Mesenchymal stem cell (in vitro differentiated cells and primary cell): ENCODE measurements around the gene NDE1.
"Not testable (repeated sequence)": the region's sequence is repeated elsewhere in the genome, so short reads cannot be mapped to it uniquely, and the experiment has no call there.

Experiments
- DNase-seq: peaks from one replicate; pipeline ENCODE4 v3.0.0-alpha.2; 2013
- H2AFZ ChIP-seq: one replicate; pipeline ENCODE4 v1.6.1; 2013; ENCODE audit warnings: low read depth, mild to moderate bottlenecking, control low read depth, inconsistent platforms, low read length, moderate library complexity
- H2AK5ac ChIP-seq: 2 replicates; pipeline ENCODE4 v1.6.1; 2013; ENCODE audit warnings: low read length, moderate library complexity, mild to moderate bottlenecking, inconsistent platforms; ENCODE audit not compliant: severe bottlenecking
- H2BK120ac ChIP-seq: one replicate; pipeline ENCODE4 v1.6.1; 2013; ENCODE audit warnings: low read depth, mild to moderate bottlenecking, inconsistent platforms, low read length, moderate library complexity
- H2BK12ac ChIP-seq, 2 experiments: one replicate each; pipeline ENCODE4 v1.6.1; 2013; ENCODE audit warnings: inconsistent platforms in 2 of 2, low read length in 2 of 2, mild to moderate bottlenecking in 2 of 2, moderate library complexity in 2 of 2, control low read depth in 1 of 2
- H2BK15ac ChIP-seq: one replicate; pipeline ENCODE4 v1.6.1; 2013; ENCODE audit warnings: mild to moderate bottlenecking, low read depth, inconsistent platforms; ENCODE audit not compliant: poor library complexity, severe bottlenecking
- H2BK5ac ChIP-seq: 2 replicates; pipeline ENCODE4 v1.6.1; 2013; ENCODE audit warnings: low read depth, mild to moderate bottlenecking, low read length, control low read depth, inconsistent platforms; ENCODE audit not compliant: poor library complexity, severe bottlenecking
- H3K14ac ChIP-seq, 2 experiments: one replicate each; pipeline ENCODE4 v1.6.1; 2013; ENCODE audit warnings: inconsistent platforms in 2 of 2, low read length in 2 of 2, control low read depth in 1 of 2, mild to moderate bottlenecking in 1 of 2, moderate library complexity in 1 of 2
- H3K18ac ChIP-seq, 2 experiments: one replicate each; pipeline ENCODE4 v1.6.1; 2013; ENCODE audit warnings: inconsistent platforms in 2 of 2, low read length in 2 of 2, control low read depth in 1 of 2, low read depth in 1 of 2, mild to moderate bottlenecking in 1 of 2
- H3K23ac ChIP-seq, 2 experiments: one replicate each; pipeline ENCODE4 v1.6.1; 2013; ENCODE audit warnings: inconsistent platforms in 2 of 2, low read length in 2 of 2, mild to moderate bottlenecking in 2 of 2, moderate library complexity in 2 of 2, control low read depth in 1 of 2
- H3K27ac ChIP-seq: 2 replicates; pipeline ENCODE4 v1.5.1; 2013; ENCODE audit warnings: mild to moderate bottlenecking, moderate library complexity, low read length, control low read depth, inconsistent platforms; ENCODE audit not compliant: poor library complexity, severe bottlenecking
- H3K27me3 ChIP-seq, 2 experiments: 2 replicates each; pipeline versions ENCODE4 v1.6.1 to v1.7.0; 2013; ENCODE audit warnings: low read length in 2 of 2, mild to moderate bottlenecking in 2 of 2, moderate library complexity in 2 of 2, control low read depth in 1 of 2, inconsistent platforms in 1 of 2; ENCODE audit not compliant: control insufficient read depth in 1 of 2, insufficient read depth in 1 of 2
- H3K36me3 ChIP-seq, 2 experiments: 2 replicates each; pipeline versions ENCODE4 v1.6.1 to v1.7.0; 2013; ENCODE audit warnings: low read length in 2 of 2, control low read depth in 1 of 2, inconsistent platforms in 1 of 2, low read depth in 1 of 2, mild to moderate bottlenecking in 1 of 2; ENCODE audit not compliant: insufficient read depth in 2 of 2, control insufficient read depth in 1 of 2
- H3K4ac ChIP-seq, 2 experiments: one replicate each; pipeline ENCODE4 v1.6.1; 2013; ENCODE audit warnings: inconsistent platforms in 2 of 2, low read length in 2 of 2, mild to moderate bottlenecking in 2 of 2, moderate library complexity in 2 of 2, control low read depth in 1 of 2, low read depth in 1 of 2
- H3K4me1 ChIP-seq: 2 replicates; pipeline ENCODE4 v1.6.1; 2013; ENCODE audit warnings: low read depth, low read length, control low read depth; ENCODE audit not compliant: control insufficient read depth, insufficient read depth
- H3K4me2 ChIP-seq: 2 replicates; pipeline ENCODE4 v1.6.1; 2013; ENCODE audit warnings: low read length, mild to moderate bottlenecking, inconsistent platforms; ENCODE audit not compliant: poor library complexity, severe bottlenecking
- H3K4me3 ChIP-seq, 2 experiments: 2 replicates each; pipeline versions ENCODE4 v1.5.1 to v1.7.0; 2013; ENCODE audit warnings: low read length in 2 of 2, mild to moderate bottlenecking in 2 of 2, control low read depth in 1 of 2, low read depth in 1 of 2; ENCODE audit not compliant: insufficient read depth in 1 of 2
- H3K79me1 ChIP-seq: replicated peaks from 2 replicates; pipeline ENCODE4 v1.6.1; 2013; ENCODE audit warnings: mild to moderate bottlenecking, control low read depth, low read length, inconsistent platforms; ENCODE audit not compliant: poor library complexity, severe bottlenecking
- H3K9ac ChIP-seq: 2 replicates; pipeline ENCODE4 v1.7.0; 2013; ENCODE audit warnings: mild to moderate bottlenecking, low read length, moderate library complexity
- H3K9me3 ChIP-seq: 2 replicates; pipeline ENCODE4 v1.7.0; 2013; ENCODE audit warnings: mild to moderate bottlenecking, low read length; ENCODE audit not compliant: control insufficient read depth
- H4K8ac ChIP-seq: one replicate; pipeline ENCODE4 v1.6.1; 2013; ENCODE audit warnings: inconsistent platforms, mild to moderate bottlenecking, low read length, moderate library complexity
- H4K91ac ChIP-seq: one replicate; pipeline ENCODE4 v1.6.1; 2013; ENCODE audit warnings: mild to moderate bottlenecking, low read length, inconsistent platforms
- WGBS: methylation state at CpG from one replicate; pipeline ENCODE4 v1.1.7; 2013; ENCODE audit warnings: mixed read lengths; 5-methylcytosine and 5-hydroxymethylcytosine counted together

NDE1 gene

DNA sequence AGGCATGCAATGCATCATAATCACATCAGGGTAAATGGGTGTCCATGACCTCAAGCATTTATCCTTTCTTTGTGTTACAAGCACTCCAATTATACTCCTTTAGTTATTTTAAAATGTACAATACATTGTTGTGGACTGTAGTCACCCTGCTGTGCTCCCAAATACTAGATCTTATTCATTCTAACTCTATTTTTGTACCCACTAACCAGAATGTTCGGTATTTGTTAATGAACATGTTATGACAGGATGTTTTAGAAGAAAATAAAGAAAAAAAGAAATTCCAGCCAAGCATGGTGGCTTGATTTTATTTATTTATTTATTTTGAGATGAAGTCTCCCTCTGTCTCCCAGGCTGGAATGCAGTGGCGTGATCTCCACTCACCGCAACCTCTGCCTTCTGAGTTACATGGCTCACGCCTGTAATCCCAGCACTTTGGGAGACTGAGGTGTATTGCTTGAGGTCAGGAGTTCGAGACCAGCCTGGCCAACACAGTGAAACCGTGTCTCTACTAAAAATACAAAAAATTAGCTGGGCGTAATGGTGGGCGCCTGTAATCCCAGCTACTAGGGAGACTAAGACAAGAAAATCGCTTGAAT, 1.8 kb upstream of the NDE1 start:
- Histone ChIP-seq H3K9me3 (no peaks in the 10 kb centered on the region), H3K79me1 (peaks cover 2% of the 10 kb centered on the region), H3K4me1 (peaks cover 2% of the 10 kb centered on the region), H3K36me3 (peaks cover 0 to 3% of the 10 kb centered on the region in 2 experiments), H3K23ac (no peak overlapping the region), H3K4me3 (no peak overlapping the region), H2AFZ (no peak overlapping the region), H2AK5ac (no peak overlapping the region), H4K8ac (no peak overlapping the region), H3K4me2 (no peak overlapping the region), H4K91ac (no peak overlapping the region), H2BK15ac (no peak overlapping the region), H3K27me3 (no peaks in the 10 kb centered on the region), H3K9ac (no peak overlapping the region), H2BK5ac (no peak overlapping the region), H2BK12ac (no peak overlapping the region), H2BK120ac (no peak overlapping the region), H3K18ac (no peak overlapping the region), H3K27ac (no peak overlapping the region), H3K4ac (no peak overlapping the region), H3K14ac (no peak overlapping the region)
- WGBS, result 94% methylated on average over 9 of the region's 9 CpGs
- DNase-seq, result no peak

DNA sequence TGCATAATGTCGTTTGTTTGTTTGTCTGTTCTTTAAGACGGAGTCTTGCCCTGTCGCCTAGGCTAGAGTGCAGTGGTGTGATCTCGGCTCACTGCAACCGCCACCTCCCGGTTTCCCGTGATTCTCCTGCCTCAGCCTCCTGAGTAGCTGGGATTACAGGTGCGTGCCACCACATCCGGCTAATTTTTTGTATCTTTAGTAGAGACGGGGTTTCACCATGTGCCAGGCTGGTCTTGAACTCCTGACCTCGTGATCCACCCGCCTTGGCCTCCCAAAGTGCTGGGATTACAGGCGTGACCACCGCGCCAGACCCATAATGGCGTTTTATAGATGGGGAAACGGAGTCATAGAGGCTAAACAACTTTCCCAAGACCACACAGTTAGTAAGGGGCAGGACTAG, 734 bp upstream of the NDE1 start:
- H3K4ac ChIP-seq, H3K27me3 ChIP-seq, H3K23ac ChIP-seq, H4K8ac ChIP-seq, H2BK5ac ChIP-seq, H3K14ac ChIP-seq, H2BK120ac ChIP-seq, H4K91ac ChIP-seq, H3K36me3 ChIP-seq, H2BK15ac ChIP-seq, DNase-seq, H3K4me1 ChIP-seq, H2BK12ac ChIP-seq, H3K27ac ChIP-seq, H3K9me3 ChIP-seq, H2AK5ac ChIP-seq, H3K79me1 ChIP-seq: not testable (repeated sequence)
- 84% methylated on average over 17 of the region's 17 CpGs for WGBS
- Histone ChIP-seq H3K9ac (peak overlapping the region; percentile 62), H3K4me3 (peak overlapping the region in 1 of 2 experiments; percentile 77), H2AFZ (peak overlapping the region; percentile 74), H3K4me2 (peak overlapping the region; percentile 92), H3K18ac (peak overlapping the region in 1 of 2 experiments; percentile 21)

DNA sequence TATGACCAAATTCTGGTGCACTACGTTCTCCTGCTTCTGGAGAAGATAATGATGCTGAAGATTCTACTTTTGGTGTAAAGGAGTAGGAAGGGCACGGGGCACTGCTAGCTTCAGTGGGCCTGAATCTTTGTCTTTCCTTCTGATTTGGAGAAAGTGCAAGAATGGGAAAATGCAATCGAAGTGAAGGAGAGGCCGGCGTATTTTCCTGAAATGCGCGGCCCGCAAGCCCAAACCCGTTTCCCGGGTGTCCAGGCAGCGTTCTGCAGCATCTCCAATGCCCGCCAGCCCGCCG, 372 bp upstream of the NDE1 start:
- H3K4me3 ChIP-seq, result peak overlapping the region; percentile 49 to 77
- peak overlapping the region; percentile 74 for H2AFZ ChIP-seq
- peaks cover 3% of the 10 kb centered on the region for H3K4me1 ChIP-seq
- H3K9ac ChIP-seq, result peak overlapping the region; percentile 62
- no peak overlapping the region for H3K23ac ChIP-seq
- no peak overlapping the region for H4K91ac ChIP-seq
- 2% methylated on average over 14 of the region's 14 CpGs for WGBS
- no peak overlapping the region for H3K14ac ChIP-seq
- H2BK120ac ChIP-seq, result no peak overlapping the region
- H2BK12ac ChIP-seq, result no peak overlapping the region
- H4K8ac ChIP-seq, result no peak overlapping the region
- H3K27ac ChIP-seq, result no peak overlapping the region
- H2BK5ac ChIP-seq, result no peak overlapping the region
- H3K36me3 ChIP-seq, result peaks cover 0 to 6% of the 10 kb centered on the region in 2 experiments
- peak overlapping the region in 1 of 2 experiments; percentile 79 for H3K18ac ChIP-seq
- peaks cover 4% of the 10 kb centered on the region for H3K79me1 ChIP-seq
- no peaks in the 10 kb centered on the region for H3K9me3 ChIP-seq
- no peak overlapping the region for H2AK5ac ChIP-seq
- no peak for DNase-seq
- H3K4ac ChIP-seq, result no peak overlapping the region
- peak overlapping the region; percentile 92 for H3K4me2 ChIP-seq
- no peaks in the 10 kb centered on the region for H3K27me3 ChIP-seq
- no peak overlapping the region for H2BK15ac ChIP-seq

DNA sequence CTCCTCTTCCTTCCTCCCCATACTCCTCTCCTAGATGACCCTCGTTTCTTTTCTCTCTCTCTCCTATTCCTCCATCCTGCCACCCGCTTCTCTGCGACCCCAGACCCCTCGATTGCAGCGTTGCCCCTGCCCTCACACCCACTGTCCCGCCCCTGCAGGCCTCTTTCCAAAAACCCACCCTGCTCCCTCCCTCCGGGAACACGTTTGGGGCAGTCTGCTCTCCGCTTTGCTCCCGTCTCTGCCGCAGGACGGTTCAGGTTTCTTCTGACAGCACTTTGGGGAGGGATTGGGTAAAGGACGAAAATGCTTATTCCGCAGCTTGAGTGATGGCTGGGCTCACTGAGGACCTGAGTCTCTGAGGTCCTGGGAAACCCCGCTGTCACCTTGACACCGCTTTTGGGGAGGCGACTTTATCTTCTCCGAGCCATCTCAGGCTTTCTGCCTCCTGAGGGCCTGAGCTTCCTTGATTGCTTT, 690 bp downstream of the NDE1 start:
- H3K27me3 ChIP-seq, result no peaks in the 10 kb centered on the region
- H3K4me1 ChIP-seq, result peaks cover 3% of the 10 kb centered on the region
- peak overlapping the region; percentile 79 to 93 for H3K18ac ChIP-seq
- H4K8ac ChIP-seq, result no peak overlapping the region
- H3K4me2 ChIP-seq, result peak overlapping the region; percentile 89
- peak overlapping the region; percentile 15 to 56 for H3K4ac ChIP-seq
- H2AK5ac ChIP-seq, result no peak overlapping the region
- H4K91ac ChIP-seq, result no peak overlapping the region
- peaks cover 0 to 8% of the 10 kb centered on the region in 2 experiments for H3K36me3 ChIP-seq
- peaks cover 6% of the 10 kb centered on the region for H3K79me1 ChIP-seq
- H2BK12ac ChIP-seq, result peak overlapping the region in 1 of 2 experiments; percentile 68
- H2BK5ac ChIP-seq, result no peak overlapping the region
- H3K27ac ChIP-seq, result no peak overlapping the region
- no peak overlapping the region for H2BK120ac ChIP-seq
- DNase-seq, result peak; percentile 42
- H3K23ac ChIP-seq, result peak overlapping the region in 1 of 2 experiments; percentile 89
- peak overlapping the region; percentile 92 for H3K9ac ChIP-seq
- no peaks in the 10 kb centered on the region for H3K9me3 ChIP-seq
- no peak overlapping the region for H2BK15ac ChIP-seq
- H3K14ac ChIP-seq, result peak overlapping the region in 1 of 2 experiments; percentile 73
- H3K4me3 ChIP-seq, result peak overlapping the region; percentile 81 to 97
- no peak overlapping the region for H2AFZ ChIP-seq
- WGBS, result 1% methylated on average over 15 of the region's 18 CpGs
